H1 (cell line): ENCODE data around the gene FAR2. TPM values are rescaled to one million over a fixed set of nuclear protein-coding genes. Genes with fewer than 3 reads are reported as not detected.

Source experiments
- CTCF ChIA-PET: fragments of 300-600 bp; sonication (Branson Sonifier 250); formaldehyde crosslinking; loops from one replicate; lab custom pipeline; 2021; ENCODE audit not compliant: partially characterized antibody; lab: Charles Lee
- POLR2A ChIA-PET: fragments of 300-600 bp; sonication (Branson Sonifier 250); formaldehyde crosslinking; loops from one replicate; lab custom pipeline; 2021; ENCODE audit warnings: inconsistent platforms; ENCODE audit not compliant: partially characterized antibody; lab: Charles Lee
- DNase-seq, 2 experiments: peaks; one replicate each; pipeline versions ENCODE4 v3.0.0 to v3.0.0-alpha.2; 2010 to 2022; ENCODE audit warnings: low spot score in 2 of 2, low read depth in 1 of 2, mixed read lengths in 1 of 2
- FAIRE-seq: peaks from 2 replicates; lab custom pipeline; 2011; peaks lifted over from hg19 to GRCh38; lab: Jason Lieb, UNC
- H2AFZ ChIP-seq: 2 replicates; pipeline ENCODE4 v1.8.1; 2012; ENCODE audit warnings: low read length, inconsistent platforms
- H2AK5ac ChIP-seq: 2 replicates; pipeline ENCODE4 v1.6.1; 2013; ENCODE audit warnings: low read depth, low read length
- H2BK120ac ChIP-seq: replicated peaks from 2 replicates; pipeline ENCODE3; 2013; ENCODE audit warnings: low read depth, low read length, inconsistent platforms
- H2BK12ac ChIP-seq: 2 replicates; pipeline ENCODE4 v1.6.1; 2013; ENCODE audit warnings: low read depth, low read length
- H2BK15ac ChIP-seq: 2 replicates; pipeline ENCODE4 v1.6.1; 2013; ENCODE audit warnings: low read length
- H2BK20ac ChIP-seq: 2 replicates; pipeline ENCODE4 v1.6.1; 2013; ENCODE audit warnings: low read length
- H2BK5ac ChIP-seq: 2 replicates; pipeline ENCODE4 v1.6.1; 2013; ENCODE audit warnings: low read depth, low read length
- H3K14ac ChIP-seq: 2 replicates; pipeline ENCODE4 v1.6.1; 2013; ENCODE audit warnings: inconsistent platforms; ENCODE audit not compliant: insufficient read length
- H3K18ac ChIP-seq: 2 replicates; pipeline ENCODE4 v1.6.1; 2013; ENCODE audit warnings: low read length; ENCODE audit errors: extremely low read depth
- H3K23ac ChIP-seq: 2 replicates; pipeline ENCODE4 v1.6.1; 2013; ENCODE audit warnings: inconsistent platforms; ENCODE audit not compliant: insufficient read length
- H3K23me2 ChIP-seq: 2 replicates; pipeline ENCODE4 v1.6.1; 2013; ENCODE audit warnings: low read depth, low read length
- H3K27ac ChIP-seq: 2 replicates; pipeline ENCODE4 v1.6.1; 2011; ENCODE audit warnings: low read depth, low read length, inconsistent platforms
- H3K27me3 ChIP-seq, 4 experiments: replicated peaks in 1 of 4; 1 replicate in 1 of 4; 2 replicates in 3 of 4; pipeline versions ENCODE4 v1.6.1 to v1.8.1; 2011 to 2013; ENCODE audit warnings: low read length in 3 of 4, mild to moderate bottlenecking in 3 of 4, inconsistent platforms in 2 of 4, mixed read lengths in 2 of 4, moderate library complexity in 1 of 4; ENCODE audit not compliant: control insufficient read depth in 3 of 4, insufficient read depth in 3 of 4; ENCODE audit errors: extremely low read depth in 1 of 4
- H3K36me3 ChIP-seq, 4 experiments: 2 replicates each; pipeline versions ENCODE4 v1.6.1 to v1.8.1; 2011 to 2013; ENCODE audit warnings: mild to moderate bottlenecking in 4 of 4, low read length in 3 of 4, moderate library complexity in 2 of 4, control low read depth in 1 of 4, inconsistent platforms in 1 of 4; ENCODE audit not compliant: insufficient read depth in 4 of 4, control insufficient read depth in 2 of 4
- H3K4ac ChIP-seq: replicated peaks from 2 replicates; pipeline ENCODE3; 2013; ENCODE audit warnings: low read length, low read depth, mixed read lengths, inconsistent platforms; ENCODE audit not compliant: insufficient read length
- H3K4me1 ChIP-seq, 4 experiments: replicated peaks in 1 of 4; 1 replicate in 1 of 4; 2 replicates in 3 of 4; pipeline versions ENCODE4 v1.6.1 to v1.8.1; 2011 to 2013; ENCODE audit warnings: low read length in 3 of 4, inconsistent platforms in 2 of 4, mixed read lengths in 1 of 4; ENCODE audit not compliant: insufficient read depth in 4 of 4, control insufficient read depth in 3 of 4
- H3K4me2 ChIP-seq, 2 experiments: 2 replicates each; pipeline versions ENCODE4 v1.6.1 to v1.8.1; 2011 to 2013; ENCODE audit warnings: low read depth in 2 of 2, low read length in 2 of 2, control low read depth in 1 of 2, inconsistent platforms in 1 of 2, mild to moderate bottlenecking in 1 of 2; ENCODE audit not compliant: insufficient read depth in 1 of 2
- H3K4me3 ChIP-seq, 4 experiments: fragments of 200-600, 300-600 bp in 1 of 4; sonication (generic), shearing (Covaris generic), sonication (Bioruptor Twin) in 1 of 4; 2 replicates each; pipeline versions ENCODE4 v1.5.1 to v1.8.1; 2011 to 2016; ENCODE audit warnings: low read length in 4 of 4, low read depth in 3 of 4, control low read depth in 2 of 4, inconsistent platforms in 2 of 4, mild to moderate bottlenecking in 2 of 4, mixed read lengths in 1 of 4, moderate library complexity in 1 of 4; ENCODE audit not compliant: insufficient read depth in 2 of 4; ENCODE audit errors: extremely low read depth in 1 of 4
- H3K56ac ChIP-seq: replicated peaks from 2 replicates; pipeline ENCODE3; 2013; ENCODE audit warnings: low read depth, mild to moderate bottlenecking, mixed read lengths, low read length, inconsistent platforms; ENCODE audit not compliant: insufficient read length
- H3K79me1 ChIP-seq: 2 replicates; pipeline ENCODE4 v1.6.1; 2013; ENCODE audit warnings: low read depth, low read length, control low read depth
- H3K79me2 ChIP-seq, 2 experiments: 2 replicates each; pipeline versions ENCODE4 v1.6.1 to v1.8.1; 2012 to 2013; ENCODE audit warnings: low read length in 2 of 2, mild to moderate bottlenecking in 2 of 2, inconsistent platforms in 1 of 2; ENCODE audit not compliant: insufficient read depth in 2 of 2, control insufficient read depth in 1 of 2
- H3K9ac ChIP-seq, 4 experiments: replicated peaks in 1 of 4; 1 replicate in 1 of 4; 2 replicates in 3 of 4; pipeline versions ENCODE4 v1.6.1 to v1.8.1; 2011 to 2013; ENCODE audit warnings: low read depth in 3 of 4, low read length in 3 of 4, control low read depth in 2 of 4, mild to moderate bottlenecking in 2 of 4, moderate library complexity in 2 of 4, inconsistent platforms in 1 of 4; ENCODE audit errors: extremely low read depth in 1 of 4
- H3K9me3 ChIP-seq, 2 experiments: 2 replicates each; pipeline versions ENCODE4 v1.6.1 to v1.8.1; 2012 to 2013; ENCODE audit warnings: mild to moderate bottlenecking in 2 of 2, moderate library complexity in 2 of 2, control low read depth in 1 of 2, inconsistent platforms in 1 of 2, low read depth in 1 of 2, low read length in 1 of 2, mixed read lengths in 1 of 2; ENCODE audit not compliant: insufficient read depth in 2 of 2
- H4K20me1 ChIP-seq, 2 experiments: replicated peaks in 1 of 2; 2 replicates each; pipeline versions ENCODE3 to v1.8.1; 2011 to 2013; ENCODE audit warnings: inconsistent platforms in 2 of 2, low read length in 2 of 2, mild to moderate bottlenecking in 1 of 2; ENCODE audit not compliant: insufficient read depth in 2 of 2, control insufficient read depth in 1 of 2
- H4K5ac ChIP-seq: 2 replicates; pipeline ENCODE4 v1.6.1; 2013; ENCODE audit warnings: low read length, low read depth, mixed read lengths, inconsistent platforms; ENCODE audit not compliant: insufficient read length
- H4K8ac ChIP-seq: 2 replicates; pipeline ENCODE4 v1.8.0; 2013; ENCODE audit warnings: mild to moderate bottlenecking, moderate library complexity, low read length, inconsistent platforms; ENCODE audit not compliant: insufficient read depth; ENCODE audit errors: extremely low read depth
- H4K91ac ChIP-seq: replicated peaks from 2 replicates; pipeline ENCODE3; 2013; ENCODE audit warnings: low read length, mixed read lengths, inconsistent platforms; ENCODE audit not compliant: insufficient read length
- ASH2L ChIP-seq: fragments of 200-600, 300-600 bp; sonication (generic); IDR thresholded peaks from one replicate; pipeline ENCODE4 v1.7.1; 2017; ENCODE audit warnings: low read length
- BACH1 ChIP-seq: IDR thresholded peaks from 2 replicates; pipeline ENCODE4 v1.6.1; 2012; ENCODE audit warnings: low read length, improper control_type of control experiment
- BCL11A ChIP-seq, 2 experiments: IDR thresholded peaks; one replicate each; pipeline ENCODE4 v1.6.1; 2011; ENCODE audit warnings: low read depth in 2 of 2, low read length in 2 of 2, mild to moderate bottlenecking in 2 of 2
- CEBPB ChIP-seq: IDR thresholded peaks from 2 replicates; pipeline ENCODE4 v1.6.1; 2012; ENCODE audit warnings: low read depth, low read length
- MAFK ChIP-seq: IDR thresholded peaks from 2 replicates; pipeline ENCODE4 v1.6.1; 2012; ENCODE audit warnings: low read depth, mild to moderate bottlenecking, improper control_type of control experiment, low read length
- POLR2A ChIP-seq, 2 experiments: IDR thresholded peaks; 1 replicate in 1 of 2; 2 replicates in 1 of 2; pipeline ENCODE4 v1.6.1; 2011; ENCODE audit warnings: low read depth in 2 of 2, low read length in 2 of 2, mild to moderate bottlenecking in 2 of 2; ENCODE audit errors: control extremely low read depth in 1 of 2
- POU5F1 ChIP-seq: IDR thresholded peaks from 2 replicates; pipeline ENCODE4 v1.6.1; 2011; ENCODE audit warnings: low read depth, mild to moderate bottlenecking, low read length, moderate library complexity
- SAP30 ChIP-seq: fragments of 300-600 bp; sonication (generic); IDR thresholded peaks from 2 replicates; pipeline ENCODE4 v1.7.1; 2012; ENCODE audit warnings: low read length, moderate library complexity, mild to moderate bottlenecking, inconsistent platforms; ENCODE audit not compliant: insufficient read depth, insufficient replicate concordance
- SIX5 ChIP-seq: IDR thresholded peaks from 2 replicates; pipeline ENCODE4 v1.6.1; 2011; ENCODE audit warnings: mild to moderate bottlenecking, low read depth, low read length
- YY1 ChIP-seq: IDR thresholded peaks from 2 replicates; pipeline ENCODE4 v1.6.1; 2011; ENCODE audit warnings: low read depth, mild to moderate bottlenecking, low read length
- ZNF274 ChIP-seq: IDR thresholded peaks from 2 replicates; pipeline ENCODE4 v1.7.0; 2012; ENCODE audit warnings: low read length, borderline replicate concordance; ENCODE audit errors: extremely low read depth
- WGBS, 2 experiments: shearing (Covaris generic) in 1 of 2; methylation state at CpG; one replicate each; pipeline versions ENCODE4 v1.1.6 to v1.1.7; 2013 to 2015; ENCODE audit warnings: low lambda C conversion rate in 2 of 2, mixed read lengths in 2 of 2, inconsistent platforms in 1 of 2, low coverage in 1 of 2, missing lambda C conversion rate in 1 of 2; ENCODE audit not compliant: insufficient replicate concordance in 2 of 2, insufficient coverage in 1 of 2, insufficient read length in 1 of 2; ENCODE audit errors: extremely low coverage in 1 of 2, missing lambda C conversion rate in 1 of 2; 5-methylcytosine and 5-hydroxymethylcytosine counted together
- polyA plus RNA-seq, 7 experiments: library from polyadenylated mRNA; depleted of rRNA in 3 of 7; stranded (reverse) in 5 of 7; unstranded in 2 of 7; fragments of >200 nt in 5 of 7; fragments of 200-250 nt in 2 of 7; gene quantifications; 1 replicate in 5 of 7; 2 replicates in 1 of 7; 4 replicates in 1 of 7; pipeline versions ENCODE4 v1.2.1 to v1.2.3, GENCODE V29; 2011 to 2013; ENCODE audit warnings: missing spikeins in 2 of 7, mixed read lengths in 2 of 7
- total RNA-seq: library from RNA; stranded (reverse); fragmentation: NEBNext Ultra II Directional; extraction: Animal tissue kit (Norgen Biotek cat#: 25700); gene quantifications from 2 replicates; pipeline ENCODE4 v1.2.1, GENCODE V29; 2021
- TF ChIP-seq, protein P1 (sequence below): IDR thresholded peaks from 2 replicates; pipeline ENCODE4 v1.6.1; 2011; ENCODE audit warnings: low read depth, mild to moderate bottlenecking, low read length; ENCODE audit not compliant: insufficient read depth
- TF ChIP-seq, protein P2 (sequence below): IDR thresholded peaks from 2 replicates; pipeline ENCODE4 v1.6.1; 2012; ENCODE audit warnings: inconsistent platforms

Gene FAR2
- total and polyA plus RNA-seq, 2 of the 8 experiments (the other 6 are each of a cell fraction or from before 2014, with no cell fraction given), result 24.0 to 24.1 TPM

DNA sequence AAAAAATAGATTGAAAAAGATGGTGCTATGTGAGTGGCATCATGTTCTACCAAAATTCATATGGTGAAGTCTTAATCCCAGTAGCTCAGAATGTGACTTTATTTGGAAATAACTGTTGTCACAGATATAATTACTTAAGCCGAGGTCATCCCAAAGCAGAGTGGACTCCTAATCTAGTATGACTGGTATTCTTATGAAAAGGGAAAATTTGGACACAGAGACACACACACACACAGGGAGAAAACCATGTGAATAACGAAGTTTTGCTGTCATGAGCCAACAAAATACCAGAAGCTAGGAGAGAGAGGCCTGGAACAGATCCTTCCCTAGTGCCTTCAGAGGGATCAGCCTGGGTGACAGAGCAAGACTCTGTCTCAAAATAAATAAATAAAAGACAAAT, 62.6 kb downstream of the FAR2 start:
- Histone ChIP-seq H4K8ac (no peak overlapping the region), H3K9ac (no peak overlapping the region), H2BK5ac (no peak overlapping the region), H3K23me2 (no peaks in the 10 kb centered on the region; the same call in 1 of the 2 replicates), H2BK12ac (no peak overlapping the region), H4K5ac (no peak overlapping the region), H2AFZ (no peak overlapping the region), H3K27ac (no peak overlapping the region), H3K23ac (no peak overlapping the region), H3K18ac (no peak overlapping the region), H3K79me1 (no peaks in the 10 kb centered on the region), H2BK120ac (no peak overlapping the region), H3K79me2 (no peaks in the 10 kb centered on the region), H3K27me3 (no peaks in the 10 kb centered on the region), H2BK20ac (no peak overlapping the region), H3K14ac (no peak overlapping the region), H3K36me3 (no peaks in the 10 kb centered on the region), H3K56ac (no peak overlapping the region), H3K4ac (no peak overlapping the region), H2BK15ac (no peak overlapping the region), H3K4me1 (peaks cover 0 to 6% (median 0%) of the 10 kb centered on the region in 4 experiments; a peak in 1 of 7 replicates), H3K9me3 (no peaks in the 10 kb centered on the region), H2AK5ac (no peak overlapping the region), H4K20me1 (no peaks in the 10 kb centered on the region), H3K4me3 (no peak overlapping the region), H4K91ac (no peak overlapping the region), H3K4me2 (no peak overlapping the region)
- POLR2A ChIA-PET, result no interaction called here
- WGBS, 2 experiments, result 95% methylated on average over 2 of the region's 2 CpGs; no CpG with 5 or more reads in 1 of the 2 experiments
- DNase-seq, result no peak
- no peak for FAIRE-seq
- TF ChIP-seq, protein P1, sequence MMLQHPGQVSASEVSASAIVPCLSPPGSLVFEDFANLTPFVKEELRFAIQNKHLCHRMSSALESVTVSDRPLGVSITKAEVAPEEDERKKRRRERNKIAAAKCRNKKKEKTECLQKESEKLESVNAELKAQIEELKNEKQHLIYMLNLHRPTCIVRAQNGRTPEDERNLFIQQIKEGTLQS, result no peak
- TF ChIP-seq MAFK (no peak), POU5F1 (no peak), SIX5 (no peak), CEBPB (no peak), BCL11A (IDR thresholded peaks at IDR 0.05; ENCODE audit: low read depth in 2 of 2, low read length in 2 of 2) (no peak), ASH2L (no peak), ZNF274 (no peak), BACH1 (no peak), YY1 (no peak), POLR2A (IDR thresholded peaks at IDR 0.05; ENCODE audit: control extremely low read depth in 1 of 2, low read depth in 2 of 2, low read length in 2 of 2) (no peak), SAP30 (no peak)
- TF ChIP-seq, protein P2, sequence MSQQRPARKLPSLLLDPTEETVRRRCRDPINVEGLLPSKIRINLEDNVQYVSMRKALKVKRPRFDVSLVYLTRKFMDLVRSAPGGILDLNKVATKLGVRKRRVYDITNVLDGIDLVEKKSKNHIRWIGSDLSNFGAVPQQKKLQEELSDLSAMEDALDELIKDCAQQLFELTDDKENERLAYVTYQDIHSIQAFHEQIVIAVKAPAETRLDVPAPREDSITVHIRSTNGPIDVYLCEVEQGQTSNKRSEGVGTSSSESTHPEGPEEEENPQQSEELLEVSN, result no peak
- CTCF ChIA-PET, result interaction anchor here (1.5 kb wide), 1 partner anchor 25 kb away, joined by 3 read pairs; no protein-coding TSS in a partner anchor
